DMS153 (cell line): ENCODE data around the gene SMIM1.

ENCODE experiments used
- DNase-seq: peaks from one replicate; lab custom pipeline; 2025; lab: John Stamatoyannopoulos, UW

Gene SMIM1

GRCh38 chr1:3772715-3773571 lies at the start of gene SMIM1:
Gene SMIM1 (plus strand): TSS chr1:3772749. CDS start chr1:3775374, 2,625 bp downstream.
- no peak for DNase-seq

GRCh38 chr1:3722846-3723245 lies 49.7 kb upstream of the SMIM1 start:
- DNase-seq = no peak

DNA sequence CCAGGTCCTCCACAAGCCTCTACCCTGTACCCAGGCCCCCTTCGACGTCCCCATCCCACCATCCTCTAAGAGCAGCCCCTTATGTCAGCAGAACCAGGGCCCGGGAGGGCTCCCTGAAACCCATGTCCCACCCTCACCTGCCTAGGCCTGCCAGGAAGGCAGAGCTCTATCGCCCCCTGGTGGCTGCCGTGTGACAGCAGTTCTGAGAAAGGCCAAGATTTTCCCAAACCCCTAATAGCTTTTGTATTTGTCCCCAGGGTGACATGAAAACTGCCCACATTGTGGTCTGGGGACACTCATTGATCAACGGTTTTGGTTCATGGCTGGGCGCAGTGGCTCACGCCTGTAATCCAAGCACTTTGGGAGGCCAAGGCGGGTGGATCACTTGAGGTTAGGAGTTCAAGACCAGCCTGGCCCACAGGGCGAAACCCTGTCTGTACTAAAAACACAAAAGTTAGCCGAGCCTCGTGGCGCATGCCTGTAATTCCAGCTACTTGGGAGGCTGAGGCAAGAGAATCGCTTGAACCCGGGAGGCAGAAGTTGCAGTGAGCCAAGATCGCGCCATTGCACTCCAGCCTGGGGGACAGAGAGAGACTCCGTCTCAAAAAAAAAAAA lies 48.0 kb upstream of the SMIM1 start:
- peak; percentile 30 for DNase-seq

GRCh38 chr1:3725366-3725765 lies 47.2 kb upstream of the SMIM1 start:
- DNase-seq = no peak

- no peak for DNase-seq
Measured at GRCh38 chr1:3727042-3727824, 45.3 kb upstream of the SMIM1 start.

GRCh38 chr1:3727825-3728776 lies 44.4 kb upstream of the SMIM1 start:
- no peak for DNase-seq

DNA sequence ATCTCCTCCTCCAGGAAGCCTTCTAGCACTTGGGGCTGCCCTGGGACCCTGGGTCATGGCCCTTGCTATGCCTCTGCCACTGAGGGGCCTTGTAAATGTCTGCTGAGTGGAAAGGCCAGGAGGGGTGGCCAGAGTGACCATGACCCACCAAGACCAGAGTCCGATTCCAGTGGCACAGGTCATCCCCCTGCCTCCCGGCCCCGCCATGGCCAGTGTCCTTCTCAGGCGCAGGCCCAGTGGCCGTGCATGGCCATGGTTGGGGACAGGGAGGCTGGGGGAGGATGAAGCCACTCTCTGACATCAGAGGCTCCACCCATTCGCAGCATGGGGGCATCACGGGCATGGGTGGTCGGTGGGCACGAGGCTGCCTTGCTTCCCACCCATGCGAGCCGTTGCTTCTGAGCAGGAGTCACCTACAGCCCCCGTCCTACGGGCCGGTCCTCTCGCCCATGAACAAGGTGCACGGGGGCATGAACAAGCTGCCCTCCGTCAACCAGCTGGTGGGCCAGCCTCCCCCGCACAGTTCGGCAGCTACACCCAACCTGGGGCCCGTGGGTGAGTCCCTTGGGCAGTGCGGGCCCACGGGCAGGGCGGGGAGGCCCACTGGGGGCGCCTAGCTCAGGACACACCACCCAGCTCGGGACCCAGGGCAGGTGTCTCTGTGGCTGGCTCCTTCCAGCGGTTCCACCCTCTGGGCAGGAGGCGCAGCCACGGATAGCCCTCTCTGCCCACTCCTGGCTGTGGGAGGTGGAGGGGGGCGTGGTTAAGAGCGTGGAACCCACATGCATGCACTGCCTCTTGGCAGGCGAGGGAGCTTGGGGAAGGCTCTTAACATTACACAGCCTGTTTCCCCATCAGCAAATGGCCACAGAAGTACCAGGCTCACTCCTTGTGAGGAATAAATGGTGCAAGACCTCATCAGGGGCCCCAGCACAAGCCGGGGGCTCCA lies 42.7 kb upstream of the SMIM1 start:
- DNase-seq = no peak

DNA sequence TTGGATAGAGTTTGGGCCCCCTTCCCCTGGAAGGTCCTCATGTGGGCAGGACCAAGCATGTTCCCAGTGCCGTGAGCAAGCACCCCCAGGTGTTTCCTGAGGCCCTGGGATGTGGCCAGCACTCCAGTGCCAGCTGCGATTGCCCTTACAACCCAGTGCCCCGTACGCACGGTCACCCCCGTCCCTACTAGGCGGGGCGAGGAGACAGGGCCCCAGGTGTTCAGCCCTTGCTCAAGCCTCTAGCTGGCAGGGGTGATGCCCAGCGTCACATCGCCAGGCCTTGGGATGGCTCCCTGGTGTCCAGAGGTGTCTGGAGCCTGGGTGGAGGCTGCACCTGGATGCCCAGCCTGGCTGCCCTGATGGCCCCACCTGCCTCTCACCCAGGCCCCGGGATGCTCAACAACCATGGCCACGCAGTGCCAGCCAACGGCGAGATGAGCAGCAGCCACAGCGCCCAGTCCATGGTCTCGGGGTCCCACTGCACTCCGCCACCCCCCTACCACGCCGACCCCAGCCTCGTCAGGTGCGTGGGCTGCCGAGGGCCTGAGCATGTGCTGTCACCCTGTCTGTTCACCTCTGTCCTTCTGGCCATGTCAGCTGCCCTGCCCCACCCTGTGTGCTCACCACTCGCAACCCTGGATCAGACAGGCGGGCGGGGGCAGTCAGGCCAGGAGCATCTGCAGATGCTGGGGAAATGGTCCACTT lies 41.9 kb upstream of the SMIM1 start:
- no peak for DNase-seq

DNA sequence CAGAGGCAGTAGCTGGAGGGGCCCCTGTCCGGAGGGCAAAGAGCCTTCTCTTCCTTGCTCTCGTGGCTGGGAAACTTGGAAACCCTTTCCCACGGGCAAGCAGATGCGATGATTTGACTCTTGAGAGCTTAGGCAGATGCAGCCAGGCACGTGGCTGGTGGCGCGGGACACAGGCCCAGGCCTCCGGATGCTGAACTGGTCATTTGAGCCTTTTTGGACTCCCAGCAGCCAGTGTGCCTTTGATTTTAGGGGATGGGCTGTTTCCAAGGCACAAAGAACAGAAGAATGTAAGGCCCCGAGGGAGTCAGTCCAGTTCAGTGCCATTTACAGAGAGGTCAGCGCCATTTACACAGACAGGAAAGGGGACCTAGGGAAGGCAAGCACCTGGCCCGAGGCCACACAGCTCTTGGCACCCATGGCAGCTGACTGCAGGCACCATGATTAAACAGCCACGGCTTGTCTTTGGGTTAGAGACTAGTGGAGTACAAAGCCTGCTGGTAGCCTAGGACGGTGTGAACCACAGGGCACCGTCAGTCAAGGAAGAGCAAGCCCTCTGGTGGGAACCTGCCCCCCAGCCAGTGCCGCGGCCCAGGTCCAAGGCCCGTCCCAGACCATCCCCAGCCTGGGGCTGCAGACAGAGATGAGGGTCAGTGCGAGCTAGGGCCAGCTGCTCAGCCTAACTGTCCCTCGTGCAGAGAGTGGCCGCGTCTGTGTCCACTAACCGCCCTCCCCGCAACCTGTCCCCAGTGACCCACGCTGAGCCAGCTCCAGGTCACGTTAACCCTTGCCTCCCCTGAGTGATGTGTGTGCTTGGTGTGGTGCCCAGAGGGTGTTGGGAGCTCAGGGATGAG lies 40.7 kb upstream of the SMIM1 start:
- DNase-seq = no peak

GRCh38 chr1:3732434-3733093 lies 40.0 kb upstream of the SMIM1 start:
- no peak for DNase-seq

DNA sequence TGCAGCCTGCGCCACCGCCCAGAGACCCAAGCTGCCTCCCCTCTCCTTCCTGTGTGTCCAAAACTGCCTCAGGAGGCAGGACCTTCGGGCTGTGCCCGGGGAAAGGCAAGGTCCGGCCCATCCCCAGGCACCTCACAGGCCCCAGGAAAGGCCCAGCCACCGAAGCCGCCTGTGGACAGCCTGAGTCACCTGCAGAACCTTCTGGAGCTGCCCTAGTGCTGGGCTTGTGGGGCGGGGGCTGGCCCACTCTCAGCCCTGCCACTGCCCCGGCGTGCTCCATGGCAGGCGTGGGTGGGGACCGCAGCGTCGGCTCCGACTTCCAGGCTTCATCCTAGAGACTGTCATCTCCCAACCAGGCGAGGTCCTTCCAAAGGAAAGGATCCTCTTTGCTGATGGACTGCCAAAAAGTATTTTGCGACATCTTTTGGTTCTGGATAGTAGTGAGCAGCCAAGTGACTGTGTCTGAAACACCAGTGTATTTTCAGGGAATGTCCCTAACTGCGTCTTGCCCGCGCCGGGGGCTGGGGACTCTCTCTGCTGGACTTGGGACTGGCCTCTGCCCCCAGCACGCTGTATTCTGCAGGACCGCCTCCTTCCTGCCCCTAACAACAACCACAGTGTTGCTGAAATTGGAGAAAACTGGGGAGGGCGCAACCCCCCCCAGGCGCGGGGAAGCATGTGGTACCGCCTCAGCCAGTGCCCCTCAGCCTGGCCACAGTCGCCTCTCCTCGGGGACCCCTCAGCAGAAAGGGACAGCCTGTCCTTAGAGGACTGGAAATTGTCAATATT lies 39.3 kb upstream of the SMIM1 start:
- DNase-seq = no peak

GRCh38 chr1:3733883-3734589 lies 38.5 kb upstream of the SMIM1 start:
- no peak for DNase-seq

DNA sequence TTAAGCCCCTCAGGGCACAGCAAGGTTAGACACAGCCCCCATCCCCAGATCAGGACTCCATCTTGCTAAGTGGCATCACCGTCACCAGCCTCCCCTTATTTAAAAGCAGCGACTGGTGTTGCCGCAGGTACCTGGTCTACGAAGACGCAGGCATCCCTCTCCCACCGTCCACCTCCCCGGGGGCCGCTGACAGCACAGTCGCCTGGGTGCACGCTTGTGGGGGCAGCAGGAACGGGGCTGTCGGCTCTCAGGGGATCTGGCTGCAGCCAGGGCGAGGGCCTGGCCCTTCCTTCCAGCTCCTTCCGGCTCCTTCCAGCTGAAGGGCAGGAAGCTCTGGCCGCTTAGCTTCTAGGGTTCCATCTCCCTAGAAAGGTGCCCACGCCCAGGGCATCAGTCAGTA lies 37.9 kb upstream of the SMIM1 start:
- DNase-seq = no peak

DNA sequence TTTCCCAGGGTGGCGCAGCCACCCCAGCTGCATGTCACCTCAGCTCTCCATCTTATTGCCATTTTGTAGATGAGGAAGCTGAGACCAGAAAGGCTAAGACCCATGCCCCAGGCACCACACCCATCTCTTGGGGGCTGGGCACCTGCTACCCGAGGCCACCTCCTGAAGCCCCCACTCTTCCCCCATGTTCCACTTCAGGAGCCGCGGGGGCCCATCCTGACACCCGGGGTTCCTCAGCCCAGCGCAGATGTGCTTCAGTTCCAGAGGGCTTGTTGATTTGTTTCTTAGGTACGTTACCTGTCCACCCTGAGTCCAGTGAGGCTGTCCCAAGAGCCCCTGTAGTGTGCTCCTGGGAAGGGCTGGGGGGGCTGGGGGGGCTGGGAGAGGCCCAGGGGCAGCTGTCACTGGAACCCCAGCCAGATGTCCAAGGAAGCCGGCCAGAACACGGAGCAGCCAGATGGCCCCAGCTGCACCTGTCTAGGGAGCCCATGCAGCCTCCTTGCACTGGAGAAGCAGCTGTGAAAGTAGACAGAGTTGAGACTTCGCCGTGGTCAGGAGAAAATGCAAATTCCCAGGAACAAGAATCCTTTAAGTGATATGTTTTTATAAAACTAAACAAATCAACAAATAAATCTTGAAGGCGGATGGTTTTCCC lies 37.4 kb upstream of the SMIM1 start:
- no peak for DNase-seq

- no peak for DNase-seq
Measured at GRCh38 chr1:3735688-3736087, 36.9 kb upstream of the SMIM1 start.

DNA sequence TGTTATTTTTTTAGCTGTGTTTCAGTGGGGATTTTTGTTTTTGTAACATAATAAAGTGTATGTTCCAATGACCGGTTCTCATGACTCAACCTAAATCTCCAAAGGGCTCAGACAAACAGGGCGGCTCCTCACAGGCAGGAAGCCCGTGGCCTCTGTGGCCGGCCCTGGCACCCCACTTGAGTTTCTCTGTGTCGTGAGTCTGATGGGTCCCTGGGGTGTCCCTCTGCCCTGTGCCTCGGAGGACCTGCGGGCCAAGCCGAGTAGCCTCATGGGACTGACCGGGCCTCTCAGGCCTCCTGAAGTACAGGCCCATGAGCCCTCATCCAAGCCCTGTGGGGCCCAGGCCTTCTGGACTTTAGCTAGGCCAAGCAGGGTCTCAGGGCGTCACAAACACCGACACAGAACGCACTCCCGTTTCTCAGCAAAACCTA lies 36.4 kb upstream of the SMIM1 start:
- no peak for DNase-seq
